ENCODE measurements around the gene ENTPD1.

DNA sequence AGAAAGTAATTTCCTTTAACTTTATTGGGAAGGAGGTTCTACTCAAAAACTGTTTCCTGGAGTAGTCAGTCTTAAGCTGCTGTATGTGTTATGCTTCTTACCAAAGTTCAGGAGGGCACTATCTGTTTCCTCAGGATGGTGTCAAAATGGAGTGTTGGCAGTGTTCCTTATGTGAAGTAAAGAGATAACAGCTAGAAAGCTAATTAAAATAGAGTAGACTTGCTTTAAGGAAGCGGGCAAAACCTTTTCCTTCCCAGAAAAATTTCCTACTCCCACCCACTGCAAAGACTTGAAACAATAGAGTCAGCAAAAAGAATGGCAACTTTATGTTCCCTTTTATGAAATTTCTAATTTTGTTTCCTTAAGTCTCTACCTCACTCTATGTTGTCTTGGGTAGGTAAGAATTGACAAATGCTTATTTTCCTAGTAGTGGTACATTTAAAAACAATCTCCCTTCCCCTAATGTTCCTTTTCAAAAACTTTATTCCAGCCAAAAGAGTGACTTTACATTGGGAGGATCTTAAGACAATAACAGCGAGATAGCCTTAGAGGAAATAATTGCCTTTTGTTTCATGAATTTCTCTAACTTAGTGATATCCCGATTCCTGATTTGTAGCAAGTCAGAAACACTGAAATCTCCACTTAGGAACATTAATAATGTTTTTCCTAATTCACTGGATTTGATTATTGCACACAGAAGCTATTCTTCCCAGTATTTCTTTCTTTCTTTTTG, 26.5 kb upstream of the ENTPD1 start:
- TF ChIP-seq EZH2 (IDR thresholded peaks at IDR 0.05; ENCODE audit: insufficient read depth, poor library complexity, severe bottlenecking): no peak
- no peak for TF ChIP-seq EZH2phosphoT487 (IDR thresholded peaks at IDR 0.05; ENCODE audit: insufficient read depth, low read depth)
